K562 (cell line): ENCODE results near the gene SKIC2. TPM values are rescaled to one million over a fixed set of nuclear protein-coding genes. Genes with fewer than 3 reads are reported as not detected.

Experiments
- CCNT2 ChIP-seq: IDR thresholded peaks from 2 replicates; pipeline ENCODE4 v1.6.1; 2011; ENCODE audit warnings: borderline replicate concordance, low read depth, mild to moderate bottlenecking, moderate library complexity, mixed read lengths, low read length; ENCODE audit not compliant: insufficient read length; ENCODE audit errors: extremely low read depth
- ESRRA ChIP-seq: fragments of 450-650 bp; IDR thresholded peaks from 2 replicates; pipeline ENCODE4 v1.6.1; 2014; ENCODE audit warnings: low read depth, mild to moderate bottlenecking, moderate library complexity, borderline replicate concordance
- EWSR1 ChIP-seq: fragments of 450-650 bp; IDR thresholded peaks from 2 replicates; pipeline ENCODE4 v1.6.1; 2018; ENCODE audit warnings: borderline replicate concordance, mild to moderate bottlenecking, low read depth, moderate library complexity; ENCODE audit not compliant: partially characterized antibody
- HNRNPK ChIP-seq: fragments of 200-400 bp; formaldehyde crosslinking; IDR thresholded peaks from one replicate; pipeline ENCODE4 v1.6.1; 2018; ENCODE audit warnings: mild to moderate bottlenecking, low read depth, low read length; ENCODE audit not compliant: poor library complexity, severe bottlenecking
- NCOR1 ChIP-seq: fragments of 450-650 bp; IDR thresholded peaks from 2 replicates; pipeline ENCODE4 v1.6.1; 2016; ENCODE audit warnings: mild to moderate bottlenecking, moderate library complexity
- PHF8 ChIP-seq: fragments of 200-600 bp; sonication (generic); IDR thresholded peaks from 2 replicates; pipeline ENCODE4 v1.6.1; 2012; ENCODE audit warnings: mixed run types, mild to moderate bottlenecking, inconsistent platforms, low read length, moderate library complexity, borderline replicate concordance
- RAD51 ChIP-seq: fragments of 450-650 bp; IDR thresholded peaks from 2 replicates; pipeline ENCODE4 v1.7.1; 2016; ENCODE audit warnings: low read depth, mild to moderate bottlenecking, borderline replicate concordance
- RBM39 ChIP-seq: fragments of 200-400 bp; formaldehyde crosslinking; optimal IDR thresholded peaks from 2 replicates; pipeline ENCODE3; 2018; ENCODE audit warnings: low read depth, low read length
- RFX5 ChIP-seq: IDR thresholded peaks from 2 replicates; pipeline ENCODE4 v1.6.1; 2011; ENCODE audit warnings: low read depth, mild to moderate bottlenecking, improper control_type of control experiment, low read length
- SETDB1 ChIP-seq: IDR thresholded peaks from one replicate; pipeline ENCODE4 v1.6.1; 2012; ENCODE audit warnings: low read length, control low read depth, inconsistent platforms
- SMAD3 ChIP-seq: fragments of 450-650 bp; formaldehyde crosslinking; conservative IDR thresholded peaks from 2 replicates; pipeline ENCODE4 v1.4.0; 2020; ENCODE audit warnings: mild to moderate bottlenecking
- TCF3 ChIP-seq: sonication (generic); formaldehyde crosslinking; IDR thresholded peaks from 2 replicates; pipeline ENCODE4 v1.4.0; 2020; ENCODE audit warnings: mild to moderate bottlenecking, missing genetic modification reagents
- U2AF2 ChIP-seq: fragments of 200-400 bp; formaldehyde crosslinking; optimal IDR thresholded peaks from 2 replicates; pipeline ENCODE3; 2017; ENCODE audit warnings: low read depth, mild to moderate bottlenecking, low read length
- YY1 ChIP-seq, 3 experiments: IDR thresholded peaks; 2 replicates each; pipeline ENCODE4 v1.6.1; 2011; ENCODE audit warnings: low read length in 2 of 3, mild to moderate bottlenecking in 2 of 3, moderate library complexity in 2 of 3, borderline replicate concordance in 1 of 3, control low read depth in 1 of 3, low read depth in 1 of 3; ENCODE audit not compliant: insufficient read depth in 3 of 3, insufficient replicate concordance in 2 of 3, control insufficient read depth in 1 of 3, insufficient read length in 1 of 3; ENCODE audit errors: extremely low read depth in 1 of 3
- ZBTB1 ChIP-seq: sonication (generic); formaldehyde crosslinking; IDR thresholded peaks from 2 replicates; pipeline ENCODE4 v1.8.1; 2023; ENCODE audit warnings: missing genetic modification reagents, low read depth, mild to moderate bottlenecking, borderline replicate concordance
- ZNF23 ChIP-seq: fragments of 250-450 bp; sonication (Bioruptor Pico); IDR thresholded peaks from 2 replicates; pipeline ENCODE4 v1.4.0; 2020; ENCODE audit warnings: mild to moderate bottlenecking
- ZNF717 ChIP-seq: fragments of 250-450 bp; sonication (Bioruptor Pico); IDR thresholded peaks from 2 replicates; pipeline ENCODE4 v1.5.0; 2021
- ZZZ3 ChIP-seq: fragments of 450-650 bp; IDR thresholded peaks from 2 replicates; pipeline ENCODE4 v1.6.1; 2016; ENCODE audit warnings: antibody characterized with exemption, mild to moderate bottlenecking, moderate library complexity
- polyA plus RNA-seq, 8 experiments: library from polyadenylated mRNA; depleted of rRNA in 4 of 8; stranded (reverse) in 5 of 8; unstranded in 3 of 8; fragments of >200 nt; fragmentation: Nextera tagmentation in 2 of 8; fragmentation: Illumina TruSeq in 1 of 8; extraction: Ambion mirVana in 2 of 8; extraction: Trizol in 1 of 8; gene quantifications; 2 replicates each; pipeline versions ENCODE4 v1.2.1 to v1.2.3, GENCODE V29; 2011 to 2014; ENCODE audit warnings: inconsistent platforms in 1 of 8, missing spikeins in 1 of 8
- total RNA-seq, 7 experiments: library from RNA; depleted of rRNA in 6 of 7; stranded (reverse); fragments of >200 nt in 6 of 7; fragmentation: Illumina TruSeq in 2 of 7; extraction: Trizol in 2 of 7; gene quantifications; 2 replicates each; pipeline versions ENCODE4 v1.2.1 to v1.2.3, GENCODE V29; 2011 to 2021; ENCODE audit warnings: low replicate concordance in 1 of 7
- TF ChIP-seq, protein P1 (sequence below): fragments of 250-450 bp; sonication (Bioruptor Pico); IDR thresholded peaks from 2 replicates; pipeline ENCODE4 v1.5.0; 2022; ENCODE audit warnings: mild to moderate bottlenecking
- TF ChIP-seq, protein P2 (sequence below): fragments of 450-650 bp; IDR thresholded peaks from 2 replicates; pipeline ENCODE4 v1.6.1; 2016; ENCODE audit warnings: borderline replicate concordance
- TF ChIP-seq, protein P3 (sequence below): sonication (generic); formaldehyde crosslinking; IDR thresholded peaks from 2 replicates; pipeline ENCODE4 v1.8.1; 2023; ENCODE audit warnings: mild to moderate bottlenecking, missing genetic modification reagents

The SKIC2 gene
- total and polyA plus RNA-seq, 9 of the 15 experiments (the other 6 are each of a cell fraction or from before 2014, with no cell fraction given) = 3.3 to 94.6 (median 38.8) TPM

DNA sequence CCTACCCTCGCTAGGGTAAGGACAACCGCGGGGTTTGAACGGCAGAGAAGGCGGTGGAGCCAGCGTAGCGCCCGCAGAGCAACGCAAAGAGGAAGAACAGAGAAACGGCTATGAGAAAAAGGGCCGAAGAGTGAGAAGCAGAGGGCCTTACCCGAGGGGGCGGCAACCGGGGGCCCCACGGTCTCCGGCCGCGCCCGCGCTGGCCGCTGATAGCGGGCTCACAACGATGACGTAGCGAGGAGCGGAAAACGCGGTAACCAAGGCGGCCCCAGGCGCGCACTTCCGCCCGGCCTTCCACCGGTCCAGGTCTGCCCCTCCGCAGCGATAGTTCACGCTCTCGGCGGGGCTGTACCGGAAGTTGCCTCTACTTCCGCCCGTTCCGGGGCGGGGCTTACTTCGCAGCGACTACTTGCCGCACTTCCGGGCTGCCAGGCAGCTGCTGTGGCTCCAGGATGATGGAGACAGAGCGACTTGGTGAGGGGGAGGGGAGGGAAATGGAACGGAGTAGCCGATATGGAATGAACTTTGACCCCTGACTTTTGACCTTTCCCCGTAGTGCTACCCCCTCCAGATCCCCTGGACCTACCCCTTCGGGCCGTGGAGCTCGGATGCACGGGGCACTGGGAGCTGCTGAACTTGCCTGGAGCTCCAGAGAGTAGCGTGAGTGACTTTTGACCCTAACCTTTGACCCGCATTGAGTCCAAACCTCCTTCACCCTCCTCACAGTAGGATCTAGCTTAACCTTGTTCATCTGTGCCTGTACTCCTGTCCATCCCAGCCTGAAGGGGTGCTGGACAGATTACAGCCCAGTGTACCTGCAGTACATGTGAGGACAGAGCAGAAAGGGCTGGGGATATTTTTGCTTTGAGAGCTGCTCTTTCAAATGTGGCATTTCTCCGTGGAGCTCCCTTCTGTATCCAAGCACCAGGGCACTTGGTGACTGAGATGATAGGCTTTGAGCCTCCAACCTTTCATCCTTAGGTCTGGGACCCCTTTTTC lies at the start of gene SKIC2, which contains the start of gene NELFE (continued):
- TF ChIP-seq RAD51 (no peak), NCOR1 (peak; percentile 62), SETDB1 (peak; percentile 29), ZNF717 (CRISPR knock-in tag) (no peak), ZNF23 (CRISPR knock-in tag) (no peak), RBM39 (peak; percentile 66), HNRNPK (no peak), CCNT2 (peak; percentile 92), SMAD3 (CRISPR knock-in tag) (peak; percentile 95), RFX5 (no peak), ZZZ3 (no peak), YY1 (IDR thresholded peaks at IDR 0.05; ENCODE audit: borderline replicate concordance in 1 of 3, control insufficient read depth in 1 of 3, extremely low read depth in 1 of 3, insufficient read depth in 3 of 3, insufficient read length in 1 of 3, insufficient replicate concordance in 2 of 3, low read depth in 1 of 3, low read length in 2 of 3) (peak in 2 of 3 experiments; percentile 60 to 75), U2AF2 (no peak), EWSR1 (no peak), PHF8 (peak; percentile 91; the same call in 1 of the 2 replicates), TCF3 (peak; percentile 33; the same call in 1 of the 2 replicates), ZBTB1 (CRISPR knock-in tag) (no peak), ESRRA (peak; percentile 84)
- TF ChIP-seq, protein P1, sequence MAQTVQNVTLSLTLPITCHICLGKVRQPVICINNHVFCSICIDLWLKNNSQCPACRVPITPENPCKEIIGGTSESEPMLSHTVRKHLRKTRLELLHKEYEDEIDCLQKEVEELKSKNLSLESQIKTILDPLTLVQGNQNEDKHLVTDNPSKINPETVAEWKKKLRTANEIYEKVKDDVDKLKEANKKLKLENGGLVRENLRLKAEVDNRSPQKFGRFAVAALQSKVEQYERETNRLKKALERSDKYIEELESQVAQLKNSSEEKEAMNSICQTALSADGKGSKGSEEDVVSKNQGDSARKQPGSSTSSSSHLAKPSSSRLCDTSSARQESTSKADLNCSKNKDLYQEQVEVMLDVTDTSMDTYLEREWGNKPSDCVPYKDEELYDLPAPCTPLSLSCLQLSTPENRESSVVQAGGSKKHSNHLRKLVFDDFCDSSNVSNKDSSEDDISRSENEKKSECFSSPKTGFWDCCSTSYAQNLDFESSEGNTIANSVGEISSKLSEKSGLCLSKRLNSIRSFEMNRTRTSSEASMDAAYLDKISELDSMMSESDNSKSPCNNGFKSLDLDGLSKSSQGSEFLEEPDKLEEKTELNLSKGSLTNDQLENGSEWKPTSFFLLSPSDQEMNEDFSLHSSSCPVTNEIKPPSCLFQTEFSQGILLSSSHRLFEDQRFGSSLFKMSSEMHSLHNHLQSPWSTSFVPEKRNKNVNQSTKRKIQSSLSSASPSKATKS (CRISPR knock-in tag) = 0 out of 2 replicates have a peak, but pooled peaks have one; percentile 24
- TF ChIP-seq, protein P2, sequence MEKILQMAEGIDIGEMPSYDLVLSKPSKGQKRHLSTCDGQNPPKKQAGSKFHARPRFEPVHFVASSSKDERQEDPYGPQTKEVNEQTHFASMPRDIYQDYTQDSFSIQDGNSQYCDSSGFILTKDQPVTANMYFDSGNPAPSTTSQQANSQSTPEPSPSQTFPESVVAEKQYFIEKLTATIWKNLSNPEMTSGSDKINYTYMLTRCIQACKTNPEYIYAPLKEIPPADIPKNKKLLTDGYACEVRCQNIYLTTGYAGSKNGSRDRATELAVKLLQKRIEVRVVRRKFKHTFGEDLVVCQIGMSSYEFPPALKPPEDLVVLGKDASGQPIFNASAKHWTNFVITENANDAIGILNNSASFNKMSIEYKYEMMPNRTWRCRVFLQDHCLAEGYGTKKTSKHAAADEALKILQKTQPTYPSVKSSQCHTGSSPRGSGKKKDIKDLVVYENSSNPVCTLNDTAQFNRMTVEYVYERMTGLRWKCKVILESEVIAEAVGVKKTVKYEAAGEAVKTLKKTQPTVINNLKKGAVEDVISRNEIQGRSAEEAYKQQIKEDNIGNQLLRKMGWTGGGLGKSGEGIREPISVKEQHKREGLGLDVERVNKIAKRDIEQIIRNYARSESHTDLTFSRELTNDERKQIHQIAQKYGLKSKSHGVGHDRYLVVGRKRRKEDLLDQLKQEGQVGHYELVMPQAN = peak; percentile 98
- TF ChIP-seq, protein P3, sequence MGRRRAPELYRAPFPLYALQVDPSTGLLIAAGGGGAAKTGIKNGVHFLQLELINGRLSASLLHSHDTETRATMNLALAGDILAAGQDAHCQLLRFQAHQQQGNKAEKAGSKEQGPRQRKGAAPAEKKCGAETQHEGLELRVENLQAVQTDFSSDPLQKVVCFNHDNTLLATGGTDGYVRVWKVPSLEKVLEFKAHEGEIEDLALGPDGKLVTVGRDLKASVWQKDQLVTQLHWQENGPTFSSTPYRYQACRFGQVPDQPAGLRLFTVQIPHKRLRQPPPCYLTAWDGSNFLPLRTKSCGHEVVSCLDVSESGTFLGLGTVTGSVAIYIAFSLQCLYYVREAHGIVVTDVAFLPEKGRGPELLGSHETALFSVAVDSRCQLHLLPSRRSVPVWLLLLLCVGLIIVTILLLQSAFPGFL (CRISPR knock-in tag) = peak; percentile 100
